HepG2 (cell line): Measurements from ENCODE around the gene ARFGAP3. TPM values are rescaled to one million over a fixed set of nuclear protein-coding genes. Genes with fewer than 3 reads are reported as not detected.

Source experiments
- ATAC-seq: fragments of 200-7000 bp; cut with Tn5 transposase; 3 replicates; pipeline ENCODE4 v1.9.1; 2020; ENCODE audit warnings: mild to moderate bottlenecking, moderate library complexity
- BruUV-seq: library from RNA; stranded (reverse); fragments of 400-500 nt; replicated peaks from 2 replicates; lab custom pipeline; 2021; lab: Mats Ljungman, UMichigan
- CTCF ChIA-PET: fragments of 300-600 bp; formaldehyde crosslinking; extraction: SDS; loops from one replicate; lab custom pipeline; 2021; ENCODE audit warnings: low total read pairs, inconsistent platforms, low intra/inter-chr PET ratio; lab: Yijun Ruan, JAX
- POLR2A ChIA-PET: fragments of 350-600 bp; sonication (Branson Sonifier 250); formaldehyde crosslinking; loops from one replicate; lab custom pipeline; 2020; ENCODE audit warnings: antibody characterized with exemption, inconsistent platforms; lab: Yijun Ruan, JAX
- DNase-seq: peaks from one replicate; pipeline ENCODE4 v3.0.0-alpha.2; 2015; ENCODE audit warnings: low spot score
- FAIRE-seq: peaks from 3 replicates; lab custom pipeline; 2011; peaks lifted over from hg19 to GRCh38; lab: Jason Lieb, UNC
- H2AFZ ChIP-seq: one replicate; pipeline ENCODE4 v1.6.1; 2011; ENCODE audit warnings: low read length, inconsistent platforms
- H3K27ac ChIP-seq: fragments of 300-600 bp; 3 replicates; pipeline ENCODE4 v1.8.0; 2011; ENCODE audit warnings: mixed run types, mild to moderate bottlenecking, mixed read lengths, low read length, inconsistent platforms; ENCODE audit not compliant: insufficient read depth; ENCODE audit errors: extremely low read length
- H3K27me3 ChIP-seq, 2 experiments: fragments of 200-600 bp in 1 of 2; 2 replicates in 1 of 2; 3 replicates in 1 of 2; pipeline versions ENCODE4 v1.6.0 to v1.8.0; 2011; ENCODE audit warnings: low read length in 2 of 2, mild to moderate bottlenecking in 2 of 2, moderate library complexity in 2 of 2, inconsistent platforms in 1 of 2; ENCODE audit not compliant: insufficient read depth in 2 of 2, control insufficient read depth in 1 of 2
- H3K36me3 ChIP-seq, 2 experiments: fragments of 200-600 bp in 1 of 2; replicated peaks in 1 of 2; 2 replicates in 1 of 2; 3 replicates in 1 of 2; pipeline versions ENCODE4 v1.5.1 to v1.8.0; 2011; ENCODE audit warnings: low read length in 2 of 2, inconsistent platforms in 1 of 2; ENCODE audit not compliant: insufficient read depth in 2 of 2, control insufficient read depth in 1 of 2
- H3K4me1 ChIP-seq: 2 replicates; pipeline ENCODE4 v1.5.1; 2012; ENCODE audit warnings: low read length, inconsistent platforms; ENCODE audit not compliant: insufficient read depth
- H3K4me2 ChIP-seq: 2 replicates; pipeline ENCODE4 v1.6.0; 2011; ENCODE audit warnings: low read depth, low read length, inconsistent platforms
- H3K4me3 ChIP-seq, 3 experiments: fragments of 200-600 bp in 1 of 3; sonication (generic), shearing (Covaris generic) in 1 of 3; replicated peaks in 1 of 3; 2 replicates each; pipeline ENCODE4 v1.5.1; 2011 to 2016; ENCODE audit warnings: low read length in 3 of 3, inconsistent platforms in 2 of 3, low read depth in 2 of 3, mild to moderate bottlenecking in 2 of 3, control low read depth in 1 of 3, mixed read lengths in 1 of 3; ENCODE audit not compliant: insufficient read depth in 1 of 3
- H3K79me2 ChIP-seq: one replicate; pipeline ENCODE4 v1.6.1; 2011; ENCODE audit warnings: low read length, inconsistent platforms; ENCODE audit not compliant: insufficient read depth
- H3K9ac ChIP-seq: 2 replicates; pipeline ENCODE4 v1.6.0; 2011; ENCODE audit warnings: mild to moderate bottlenecking, low read depth, low read length, inconsistent platforms; ENCODE audit not compliant: insufficient read depth
- H3K9me3 ChIP-seq: 2 replicates; pipeline ENCODE4 v1.5.1; 2012; ENCODE audit warnings: mild to moderate bottlenecking, low read length
- H4K20me1 ChIP-seq: 2 replicates; pipeline ENCODE4 v1.6.0; 2011; ENCODE audit warnings: inconsistent platforms, mild to moderate bottlenecking, low read length, moderate library complexity; ENCODE audit not compliant: insufficient read depth
- AHR ChIP-seq: IDR thresholded peaks from 2 replicates; pipeline ENCODE4 v1.6.1; 2018; ENCODE audit warnings: missing genetic modification reagents, missing compliant biosample characterization
- FOXK2 ChIP-seq: fragments of 450-650 bp; IDR thresholded peaks from 2 replicates; pipeline ENCODE4 v1.6.1; 2016
- FOXO1 ChIP-seq: sonication (generic); formaldehyde crosslinking; IDR thresholded peaks from 2 replicates; pipeline ENCODE4 v1.4.0; 2020; ENCODE audit warnings: missing genetic modification reagents
- HIC2 ChIP-seq: sonication (generic); formaldehyde crosslinking; IDR thresholded peaks from 2 replicates; pipeline ENCODE4 v1.9.0; 2022; ENCODE audit warnings: low read depth, missing genetic modification reagents
- MXD4 ChIP-seq: IDR thresholded peaks from 2 replicates; pipeline ENCODE4 v1.6.1; 2016; ENCODE audit warnings: mild to moderate bottlenecking, missing biosample characterization, missing genetic modification reagents
- POLR2AphosphoS5 ChIP-seq: IDR thresholded peaks from 2 replicates; pipeline ENCODE4 v1.6.1; 2012; ENCODE audit warnings: low read depth, low read length
- POLR2G ChIP-seq: fragments of 200-400 bp; formaldehyde crosslinking; IDR thresholded peaks from 2 replicates; pipeline ENCODE4 v1.6.1; 2018; ENCODE audit warnings: mild to moderate bottlenecking, low read depth, low read length, moderate library complexity
- RXRA ChIP-seq: sonication (generic); formaldehyde crosslinking; IDR thresholded peaks from 2 replicates; pipeline ENCODE4 v1.5.1; 2020; ENCODE audit warnings: missing genetic modification reagents
- SALL1 ChIP-seq: sonication (generic); formaldehyde crosslinking; IDR thresholded peaks from 2 replicates; pipeline ENCODE4 v1.8.0; 2022; ENCODE audit warnings: mild to moderate bottlenecking, missing genetic modification reagents
- TCF12 ChIP-seq, 2 experiments: fragments of 450-650 bp in 1 of 2; sonication (generic) in 1 of 2; formaldehyde crosslinking in 1 of 2; IDR thresholded peaks; 2 replicates each; pipeline versions ENCODE4 v1.6.1 to v1.8.0; 2017 to 2022; ENCODE audit warnings: antibody characterized with exemption in 1 of 2, mild to moderate bottlenecking in 1 of 2, missing genetic modification reagents in 1 of 2, moderate library complexity in 1 of 2
- TEAD2 ChIP-seq: sonication (generic); formaldehyde crosslinking; IDR thresholded peaks from 2 replicates; pipeline ENCODE4 v1.9.0; 2021; ENCODE audit warnings: missing genetic modification reagents
- ZNF614 ChIP-seq: IDR thresholded peaks from 2 replicates; pipeline ENCODE4 v1.6.1; 2018; ENCODE audit warnings: missing biosample characterization, missing genetic modification reagents, inconsistent platforms, borderline replicate concordance
- ZNF841 ChIP-seq: sonication (generic); formaldehyde crosslinking; IDR thresholded peaks from 2 replicates; pipeline ENCODE4 v1.8.1; 2023; ENCODE audit warnings: missing genetic modification reagents, borderline replicate concordance
- WGBS: methylation state at CpG from one replicate; pipeline ENCODE4 v1.1.6; 2017; ENCODE audit warnings: low lambda C conversion rate; 5-methylcytosine and 5-hydroxymethylcytosine counted together
- in situ Hi-C: cut with HindIII; loops from 2 replicates; pipeline ENCODE4 v1.10.0; 2017; ENCODE audit warnings: low pct_unique_long_range_greater_than_20kb; ENCODE audit not compliant: extremely low pct_ligation_motif_present
- intact Hi-C: fragments of 100-400 bp; cut with micrococcal nuclease; formaldehyde crosslinking; loops from one replicate; pipeline ENCODE4 v1.10.0; 2022; ENCODE audit not compliant: unreplicated experiment
- polyA plus RNA-seq, 8 experiments: library from polyadenylated mRNA; depleted of rRNA in 3 of 8; stranded (reverse) in 7 of 8; unstranded in 1 of 8; fragments of >200 nt; fragmentation: Illumina TruSeq in 4 of 8; extraction: Trizol in 4 of 8; gene quantifications; 2 replicates each; pipeline versions ENCODE4 v1.2.1 to v1.2.3, GENCODE V29; 2011 to 2016; ENCODE audit warnings: low read depth in 4 of 8, missing spikeins in 1 of 8, mixed read lengths in 1 of 8; ENCODE audit not compliant: insufficient read depth in 1 of 8
- total RNA-seq, 5 experiments: library from RNA; depleted of rRNA; stranded (reverse); fragments of >200 nt; fragmentation: Illumina TruSeq; extraction: Trizol; gene quantifications; 2 replicates each; pipeline ENCODE4 v1.2.3, GENCODE V29; 2016; ENCODE audit warnings: low read depth in 1 of 5
- TF ChIP-seq, protein P1 (sequence below): sonication (generic); formaldehyde crosslinking; IDR thresholded peaks from 2 replicates; pipeline ENCODE4 v1.4.0; 2020; ENCODE audit warnings: mild to moderate bottlenecking, missing genetic modification reagents

The ARFGAP3 gene
- total and polyA plus RNA-seq, 2 of the 13 experiments (the other 11 are each of a cell fraction or from before 2014, with no cell fraction given): 41.7 to 61.6 TPM

DNA sequence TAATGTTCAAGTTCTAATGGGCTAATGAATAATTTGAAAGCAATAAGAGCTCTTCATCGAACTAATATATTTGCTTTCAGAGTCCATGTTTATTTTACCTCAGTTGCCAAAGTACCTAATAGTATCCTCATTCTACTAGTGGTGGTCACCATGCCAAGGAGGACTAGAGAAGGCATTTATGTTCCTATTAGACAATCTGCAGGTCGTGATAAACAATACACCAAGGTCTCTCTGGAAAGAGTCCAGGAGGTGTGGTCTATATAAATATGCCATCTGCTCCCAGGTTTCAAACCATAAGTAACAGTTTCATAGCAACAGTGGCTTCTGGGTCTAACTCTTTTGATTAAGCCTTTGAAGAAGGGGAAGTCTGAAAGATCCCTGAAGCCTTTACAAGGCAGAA, 42.9 kb downstream of the ARFGAP3 start (continued):
- TF ChIP-seq MXD4 (no peak), ZNF614 (CRISPR knock-in tag) (no peak), FOXK2 (no peak), POLR2G (no peak), HIC2 (CRISPR knock-in tag) (no peak), AHR (CRISPR knock-in tag) (no peak), SALL1 (CRISPR knock-in tag) (no peak)
- TF ChIP-seq, protein P1, sequence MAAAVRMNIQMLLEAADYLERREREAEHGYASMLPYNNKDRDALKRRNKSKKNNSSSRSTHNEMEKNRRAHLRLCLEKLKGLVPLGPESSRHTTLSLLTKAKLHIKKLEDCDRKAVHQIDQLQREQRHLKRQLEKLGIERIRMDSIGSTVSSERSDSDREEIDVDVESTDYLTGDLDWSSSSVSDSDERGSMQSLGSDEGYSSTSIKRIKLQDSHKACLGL: no peak

DNA sequence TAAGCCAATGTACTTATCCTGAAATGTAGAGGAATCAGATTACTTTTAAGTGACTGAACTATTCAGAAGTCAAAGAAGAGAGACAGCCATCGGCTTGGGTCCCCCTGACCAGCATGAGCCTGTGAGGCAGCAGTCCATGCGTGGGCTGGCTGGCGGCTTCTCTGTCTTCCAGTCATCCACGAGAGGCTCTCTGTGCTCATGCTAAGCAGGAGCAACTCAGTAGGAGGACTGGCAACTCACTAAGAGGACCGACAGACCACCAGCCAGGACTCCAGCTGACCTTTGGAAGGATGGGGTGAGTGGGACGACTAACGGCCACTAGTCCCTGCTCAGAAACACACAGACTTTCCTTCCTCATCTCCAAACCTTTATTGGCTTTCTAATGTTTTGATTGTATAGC, 43.6 kb downstream of the ARFGAP3 start:
- Histone ChIP-seq H3K27me3 (no peaks in the 10 kb centered on the region), H3K36me3 (peaks cover 5 to 38% of the 10 kb centered on the region in 2 experiments), H3K4me2 (no peak overlapping the region), H3K27ac (no peak overlapping the region), H3K9me3 (no peaks in the 10 kb centered on the region), H3K4me1 (peaks cover 44% of the 10 kb centered on the region), H3K4me3 (no peak overlapping the region), H3K79me2 (no peaks in the 10 kb centered on the region), H2AFZ (no peak overlapping the region), H3K9ac (no peak overlapping the region), H4K20me1 (no peaks in the 10 kb centered on the region)
- ATAC-seq (no peak), FAIRE-seq (no peak), DNase-seq (no peak)
- in situ Hi-C loops: no loop called here
- intact Hi-C loops: no loop called here
- CTCF ChIA-PET: no interaction called here
- BruUV-seq: no TSS peak
- 86% methylated on average over 7 of the region's 7 CpGs for WGBS
- POLR2A ChIA-PET: no interaction called here
- TF ChIP-seq FOXO1 (no peak), RXRA (CRISPR knock-in tag) (no peak), ZNF841 (CRISPR knock-in tag) (no peak), POLR2AphosphoS5 (no peak), TEAD2 (CRISPR knock-in tag) (no peak), TCF12 (IDR thresholded peaks at IDR 0.05) (no peak), TCF12 (CRISPR knock-in tag; IDR thresholded peaks at IDR 0.05) (no peak)
